Esophagus muscularis mucosa (tissue), 4 donors: ENCODE data around the gene ZNF189.

ENCODE experiments used
- EP300 ChIP-seq: sonication (generic); formaldehyde crosslinking; IDR thresholded peaks from one replicate; pipeline ENCODE4 v1.6.1; 2017; ENCODE audit warnings: antibody characterized with exemption
- POLR2A ChIP-seq: fragments of 450-650 bp; IDR thresholded peaks from one replicate; pipeline ENCODE4 v1.6.1; 2017; ENCODE audit warnings: antibody characterized with exemption, moderate library complexity, mild to moderate bottlenecking, low read depth
- TF ChIP-seq, protein P1 (sequence below), 3 experiments: fragments of 200-600 bp in 2 of 3; fragments of 450-650 bp in 1 of 3; sonication (generic) in 2 of 3; IDR thresholded peaks; one replicate each; pipeline ENCODE4 v1.5.1; 2017 to 2019; ENCODE audit warnings: antibody characterized with exemption in 3 of 3, mild to moderate bottlenecking in 2 of 3, moderate library complexity in 1 of 3

DNA sequence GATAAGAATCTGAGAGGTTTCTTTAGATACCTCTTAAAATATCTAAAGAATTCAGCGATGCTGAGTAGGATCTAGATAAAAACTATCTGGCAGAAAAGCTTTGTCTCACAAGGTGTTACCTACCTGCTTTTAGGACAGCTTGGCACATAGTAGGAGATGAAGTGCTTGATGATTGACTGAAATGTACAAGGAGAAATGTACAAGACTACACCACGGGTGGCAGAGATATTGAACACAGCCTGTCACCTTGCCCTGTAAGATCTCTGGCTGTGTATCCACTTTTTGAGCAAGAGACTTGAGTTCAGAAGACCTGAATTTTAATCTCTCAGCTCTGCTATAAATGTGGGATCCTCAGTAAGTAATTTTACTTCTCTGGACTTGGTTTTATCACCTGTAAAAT lies 21.2 kb downstream of the ZNF189 start:
- TF ChIP-seq, protein P1, sequence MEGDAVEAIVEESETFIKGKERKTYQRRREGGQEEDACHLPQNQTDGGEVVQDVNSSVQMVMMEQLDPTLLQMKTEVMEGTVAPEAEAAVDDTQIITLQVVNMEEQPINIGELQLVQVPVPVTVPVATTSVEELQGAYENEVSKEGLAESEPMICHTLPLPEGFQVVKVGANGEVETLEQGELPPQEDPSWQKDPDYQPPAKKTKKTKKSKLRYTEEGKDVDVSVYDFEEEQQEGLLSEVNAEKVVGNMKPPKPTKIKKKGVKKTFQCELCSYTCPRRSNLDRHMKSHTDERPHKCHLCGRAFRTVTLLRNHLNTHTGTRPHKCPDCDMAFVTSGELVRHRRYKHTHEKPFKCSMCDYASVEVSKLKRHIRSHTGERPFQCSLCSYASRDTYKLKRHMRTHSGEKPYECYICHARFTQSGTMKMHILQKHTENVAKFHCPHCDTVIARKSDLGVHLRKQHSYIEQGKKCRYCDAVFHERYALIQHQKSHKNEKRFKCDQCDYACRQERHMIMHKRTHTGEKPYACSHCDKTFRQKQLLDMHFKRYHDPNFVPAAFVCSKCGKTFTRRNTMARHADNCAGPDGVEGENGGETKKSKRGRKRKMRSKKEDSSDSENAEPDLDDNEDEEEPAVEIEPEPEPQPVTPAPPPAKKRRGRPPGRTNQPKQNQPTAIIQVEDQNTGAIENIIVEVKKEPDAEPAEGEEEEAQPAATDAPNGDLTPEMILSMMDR (IDR thresholded peaks at IDR 0.05): no peak
- TF ChIP-seq POLR2A (no peak), EP300 (no peak)
